K562 (cell line): ENCODE measurements around the gene TTYH2. TPM values are rescaled to one million over a fixed set of nuclear protein-coding genes. Genes with fewer than 3 reads are reported as not detected.

Experiments
- CBFA2T2 ChIP-seq: fragments of 450-650 bp; conservative IDR thresholded peaks from 2 replicates; pipeline ENCODE4 v1.6.1; 2017; ENCODE audit warnings: mild to moderate bottlenecking
- CC2D1A ChIP-seq: fragments of 450-650 bp; IDR thresholded peaks from 2 replicates; pipeline ENCODE4 v1.6.1; 2017; ENCODE audit warnings: mild to moderate bottlenecking
- E2F1 ChIP-seq: sonication (generic); formaldehyde crosslinking; IDR thresholded peaks from 2 replicates; pipeline ENCODE4 v1.8.1; 2023; ENCODE audit warnings: mild to moderate bottlenecking, missing genetic modification reagents, moderate library complexity
- HSF4 ChIP-seq: fragments of 250-450 bp; sonication (Bioruptor Pico); IDR thresholded peaks from 2 replicates; pipeline ENCODE4 v2.1.2; 2022; ENCODE audit warnings: mild to moderate bottlenecking, moderate library complexity, borderline replicate concordance
- KDM2B ChIP-seq: fragments of 250-450 bp; sonication (Bioruptor Pico); IDR thresholded peaks from 2 replicates; pipeline ENCODE4 v1.8.0; 2021; ENCODE audit warnings: mild to moderate bottlenecking, moderate library complexity
- KLF16 ChIP-seq: IDR thresholded peaks from 2 replicates; pipeline ENCODE4 v1.6.1; 2016; ENCODE audit warnings: antibody characterized with exemption
- MGA ChIP-seq: fragments of 450-650 bp; IDR thresholded peaks from 2 replicates; pipeline ENCODE4 v1.6.1; 2016; ENCODE audit warnings: mild to moderate bottlenecking, moderate library complexity
- MIER1 ChIP-seq: fragments of 450-650 bp; IDR thresholded peaks from 2 replicates; pipeline ENCODE4 v1.6.1; 2016; ENCODE audit warnings: antibody characterized with exemption, mild to moderate bottlenecking, low read depth
- MTA2 ChIP-seq: fragments of 450-650 bp; IDR thresholded peaks from 2 replicates; pipeline ENCODE4 v1.6.1; 2016; ENCODE audit warnings: low read depth
- NFATC3 ChIP-seq: fragments of 450-650 bp; IDR thresholded peaks from 2 replicates; pipeline ENCODE4 v1.6.1; 2017; ENCODE audit warnings: mild to moderate bottlenecking
- SMARCE1 ChIP-seq: fragments of 450-650 bp; IDR thresholded peaks from 2 replicates; pipeline ENCODE4 v1.7.1; 2016; ENCODE audit warnings: mild to moderate bottlenecking
- ZNF140 ChIP-seq: fragments of 250-450 bp; sonication (Bioruptor Pico); IDR thresholded peaks from 2 replicates; pipeline ENCODE4 v1.8.0; 2021; ENCODE audit warnings: moderate library complexity, mild to moderate bottlenecking, inconsistent platforms
- ZNF23 ChIP-seq: fragments of 250-450 bp; sonication (Bioruptor Pico); IDR thresholded peaks from 2 replicates; pipeline ENCODE4 v1.4.0; 2020; ENCODE audit warnings: mild to moderate bottlenecking
- ZNF232 ChIP-seq: sonication (generic); formaldehyde crosslinking; IDR thresholded peaks from 2 replicates; pipeline ENCODE4 v1.8.0; 2022; ENCODE audit warnings: mild to moderate bottlenecking, missing genetic modification reagents
- ZNF695 ChIP-seq: fragments of 450-650 bp; formaldehyde crosslinking; IDR thresholded peaks from 2 replicates; pipeline ENCODE4 v1.4.0; 2020; ENCODE audit warnings: mild to moderate bottlenecking, moderate library complexity
- polyA plus RNA-seq, 8 experiments: library from polyadenylated mRNA; depleted of rRNA in 4 of 8; stranded (reverse) in 5 of 8; unstranded in 3 of 8; fragments of >200 nt; fragmentation: Nextera tagmentation in 2 of 8; fragmentation: Illumina TruSeq in 1 of 8; extraction: Ambion mirVana in 2 of 8; extraction: Trizol in 1 of 8; gene quantifications; 2 replicates each; pipeline versions ENCODE4 v1.2.1 to v1.2.3, GENCODE V29; 2011 to 2014; ENCODE audit warnings: inconsistent platforms in 1 of 8, missing spikeins in 1 of 8
- total RNA-seq, 7 experiments: library from RNA; depleted of rRNA in 6 of 7; stranded (reverse); fragments of >200 nt in 6 of 7; fragmentation: Illumina TruSeq in 2 of 7; extraction: Trizol in 2 of 7; gene quantifications; 2 replicates each; pipeline versions ENCODE4 v1.2.1 to v1.2.3, GENCODE V29; 2011 to 2021; ENCODE audit warnings: low replicate concordance in 1 of 7

Gene TTYH2
- total and polyA plus RNA-seq, 9 of the 15 experiments (the other 6 are each of a cell fraction or from before 2014, with no cell fraction given): 0.03 to 2.0 (median 0.91) TPM

- TF ChIP-seq MGA: peak; percentile 54
- TF ChIP-seq KDM2B (CRISPR knock-in tag): no peak
- no peak for TF ChIP-seq MTA2
- TF ChIP-seq KLF16: peak; percentile 96
- no peak for TF ChIP-seq ZNF23 (CRISPR knock-in tag)
- 0 out of 2 replicates have a peak, but pooled peaks have one; percentile 47 for TF ChIP-seq NFATC3
- TF ChIP-seq ZNF140 (CRISPR knock-in tag): no peak
- no peak for TF ChIP-seq E2F1 (CRISPR knock-in tag)
- no peak for TF ChIP-seq CBFA2T2
- TF ChIP-seq CC2D1A: peak; percentile 42; the same call in 1 of the 2 replicates
- TF ChIP-seq MIER1: no peak
- TF ChIP-seq ZNF232 (CRISPR knock-in tag): 0 out of 2 replicates have a peak, but pooled peaks have one; percentile 38
- TF ChIP-seq ZNF695: no peak
- 0 out of 2 replicates have a peak, but pooled peaks have one; percentile 33 for TF ChIP-seq SMARCE1
- TF ChIP-seq HSF4 (CRISPR knock-in tag): no peak
Observed at GRCh38 chr17:74203439-74204240, 9.7 kb upstream of the TTYH2 start, which contains the start of gene RPL38 (continued).
